ENCODE data around the gene CD44. TPM values are rescaled to one million over a fixed set of nuclear protein-coding genes. Genes with fewer than 3 reads are reported as not detected.

Gene CD44
- total RNA-seq, 4 donors from 2014 or later, result 164 to 302 (median 189) TPM

- intact Hi-C loops (cut with DNase I), result no loop called here
- TF ChIP-seq CTCF (IDR thresholded peaks at IDR 0.05), result no peak
- TF ChIP-seq POLR2A (IDR thresholded peaks at IDR 0.05), result no peak
- Histone ChIP-seq H3K9me3 (no peaks in the 10 kb centered on the region), H3K27ac (no peak overlapping the region), H3K36me3 (no peaks in the 10 kb centered on the region), H3K4me1 (peaks cover 28 to 44% of the 10 kb centered on the region in 2 donors), H3K4me3 (replicated peaks in 1 of 3) (no peak overlapping the region), H3K27me3 (no peaks in the 10 kb centered on the region)
- WGBS, 2 donors, result 62 to 77% methylated on average over 1 of the region's 1 CpG
- no peak for DNase-seq
These were observed 5.8 kb downstream of the CD44 start for GRCh38 chr11:35144806-35145205.

GRCh38 chr11:35145271-35145670, 6.3 kb downstream of the CD44 start:
- Histone ChIP-seq H3K4me3 (replicated peaks in 1 of 3) (no peak overlapping the region), H3K36me3 (no peaks in the 10 kb centered on the region), H3K27me3 (no peaks in the 10 kb centered on the region), H3K27ac (no peak overlapping the region), H3K9me3 (no peaks in the 10 kb centered on the region), H3K4me1 (peaks cover 28 to 44% of the 10 kb centered on the region in 2 donors)
- intact Hi-C loops (cut with DNase I), result no loop called here
- peak; percentile 33 to 48 for DNase-seq
- TF ChIP-seq CTCF (IDR thresholded peaks at IDR 0.05), result no peak
- no peak for TF ChIP-seq POLR2A (IDR thresholded peaks at IDR 0.05)
- WGBS, 2 donors, result 67 to 79% methylated on average over 2 of the region's 2 CpGs

GRCh38 chr11:35146074-35146521, 7.1 kb downstream of the CD44 start:
- no peaks in the 10 kb centered on the region for H3K9me3 ChIP-seq
- no peak for DNase-seq
- H3K27me3 ChIP-seq, result no peaks in the 10 kb centered on the region
- no peak overlapping the region for H3K27ac ChIP-seq
- H3K36me3 ChIP-seq, result no peaks in the 10 kb centered on the region
- intact Hi-C loops (cut with DNase I), result no loop called here
- no peak overlapping the region for H3K4me3 ChIP-seq (replicated peaks in 1 of 3)
- H3K4me1 ChIP-seq, result peaks cover 22 to 48% of the 10 kb centered on the region in 2 donors
- TF ChIP-seq POLR2A (IDR thresholded peaks at IDR 0.05) (no peak), CTCF (IDR thresholded peaks at IDR 0.05) (no peak)
- 78 to 79% methylated on average over 7 of the region's 7 CpGs for WGBS, 2 donors

- Histone ChIP-seq H3K4me1 (peaks cover 18 to 51% of the 10 kb centered on the region in 2 donors), H3K27ac (no peak overlapping the region), H3K9me3 (no peaks in the 10 kb centered on the region), H3K27me3 (no peaks in the 10 kb centered on the region), H3K4me3 (replicated peaks in 1 of 3) (no peak overlapping the region), H3K36me3 (no peaks in the 10 kb centered on the region)
- intact Hi-C loops (cut with DNase I), result no loop called here
- DNase-seq, result no peak
- WGBS, 2 donors, result 90 to 94% methylated on average over 2 of the region's 2 CpGs
- TF ChIP-seq POLR2A (IDR thresholded peaks at IDR 0.05) (no peak), CTCF (IDR thresholded peaks at IDR 0.05) (no peak)
These were observed 7.7 kb downstream of the CD44 start for GRCh38 chr11:35146711-35147110.

- WGBS, 2 donors, result 63 to 76% methylated on average over 1 of the region's 1 CpG
- Histone ChIP-seq H3K9me3 (no peaks in the 10 kb centered on the region), H3K27ac (no peak overlapping the region), H3K4me1 (peaks cover 18 to 55% of the 10 kb centered on the region in 2 donors), H3K36me3 (no peaks in the 10 kb centered on the region), H3K4me3 (replicated peaks in 1 of 3) (no peak overlapping the region), H3K27me3 (no peaks in the 10 kb centered on the region)
- no peak for TF ChIP-seq POLR2A (IDR thresholded peaks at IDR 0.05)
- no peak for TF ChIP-seq CTCF (IDR thresholded peaks at IDR 0.05)
- intact Hi-C loops (cut with DNase I), result no loop called here
- DNase-seq, result no peak
These were observed 8.3 kb downstream of the CD44 start for GRCh38 chr11:35147235-35147634.

Data from thyroid gland (tissue), 4 donors.